OCI-LY7 (cell line): Measurements from ENCODE around the gene COL13A1.

Experiments
- EZH2phosphoT487 ChIP-seq: fragments of 200-600 bp; sonication (generic); IDR thresholded peaks from 2 replicates; pipeline ENCODE4 v1.6.1; 2018; ENCODE audit warnings: low read depth, borderline replicate concordance, mild to moderate bottlenecking, mixed run types, antibody characterized with exemption, low read length, moderate library complexity, mixed read lengths
- TF ChIP-seq, protein P1 (sequence below): fragments of 200-600 bp; sonication (generic); conservative IDR thresholded peaks from 2 replicates; pipeline ENCODE4 v1.5.1; 2014; ENCODE audit warnings: mild to moderate bottlenecking, antibody characterized with exemption, low read length, moderate library complexity, mixed read lengths

- TF ChIP-seq, protein P1, sequence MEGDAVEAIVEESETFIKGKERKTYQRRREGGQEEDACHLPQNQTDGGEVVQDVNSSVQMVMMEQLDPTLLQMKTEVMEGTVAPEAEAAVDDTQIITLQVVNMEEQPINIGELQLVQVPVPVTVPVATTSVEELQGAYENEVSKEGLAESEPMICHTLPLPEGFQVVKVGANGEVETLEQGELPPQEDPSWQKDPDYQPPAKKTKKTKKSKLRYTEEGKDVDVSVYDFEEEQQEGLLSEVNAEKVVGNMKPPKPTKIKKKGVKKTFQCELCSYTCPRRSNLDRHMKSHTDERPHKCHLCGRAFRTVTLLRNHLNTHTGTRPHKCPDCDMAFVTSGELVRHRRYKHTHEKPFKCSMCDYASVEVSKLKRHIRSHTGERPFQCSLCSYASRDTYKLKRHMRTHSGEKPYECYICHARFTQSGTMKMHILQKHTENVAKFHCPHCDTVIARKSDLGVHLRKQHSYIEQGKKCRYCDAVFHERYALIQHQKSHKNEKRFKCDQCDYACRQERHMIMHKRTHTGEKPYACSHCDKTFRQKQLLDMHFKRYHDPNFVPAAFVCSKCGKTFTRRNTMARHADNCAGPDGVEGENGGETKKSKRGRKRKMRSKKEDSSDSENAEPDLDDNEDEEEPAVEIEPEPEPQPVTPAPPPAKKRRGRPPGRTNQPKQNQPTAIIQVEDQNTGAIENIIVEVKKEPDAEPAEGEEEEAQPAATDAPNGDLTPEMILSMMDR: no peak
- no peak for TF ChIP-seq EZH2phosphoT487
Observed at GRCh38 chr10:69957241-69957885, 155.7 kb downstream of the COL13A1 start.
